Lower lobe of right lung (tissue), 2 donors: ENCODE data around the gene CRADD. TPM values are rescaled to one million over a fixed set of nuclear protein-coding genes. Genes with fewer than 3 reads are reported as not detected.
A peak's percentile ranks its signal among the peaks of the same experiment; 100 is the strongest.

Source experiments
- ATAC-seq, 2 donors: fragments of 200-7000 bp; cut with Tn5 transposase; one replicate each; pipeline ENCODE4 v1.9.1; 2020 to 2022; ENCODE audit warnings: mild to moderate bottlenecking in 2 of 2, moderate library complexity in 2 of 2
- DNase-seq: peaks from one replicate; pipeline ENCODE4 v3.0.0-alpha.2; 2020
- H3K27ac ChIP-seq: fragments of 200-600 bp; one replicate; pipeline ENCODE4 v1.8.0; 2022
- H3K27me3 ChIP-seq: fragments of 200-600 bp; one replicate; pipeline ENCODE4 v1.8.0; 2022; ENCODE audit warnings: low read depth
- H3K36me3 ChIP-seq: fragments of 200-600 bp; one replicate; pipeline ENCODE4 v1.8.0; 2022; ENCODE audit warnings: mild to moderate bottlenecking
- H3K4me1 ChIP-seq: fragments of 200-600 bp; one replicate; pipeline ENCODE4 v1.8.0; 2022
- H3K4me3 ChIP-seq: fragments of 200-600 bp; one replicate; pipeline ENCODE4 v1.8.0; 2022; ENCODE audit warnings: mild to moderate bottlenecking
- H3K9me3 ChIP-seq: fragments of 200-600 bp; one replicate; pipeline ENCODE4 v1.8.0; 2022
- intact Hi-C: fragments of 100-400 bp; cut with DNase I; formaldehyde crosslinking; loops from one replicate; pipeline ENCODE4 v1.11.0; 2022
- total RNA-seq: library from RNA; stranded (reverse); fragmentation: NEBNext Ultra II Directional; extraction: Animal tissue kit (Norgen Biotek cat#: 25700); gene quantifications from one replicate; pipeline ENCODE4 v1.2.1, GENCODE V29; 2021
- TF ChIP-seq, protein P1 (sequence below): fragments of 200-600 bp; IDR thresholded peaks from one replicate; pipeline ENCODE4 v1.8.0; 2022; ENCODE audit warnings: antibody characterized with exemption, mild to moderate bottlenecking
- donor health status: DM: no; HTN: yes; CAD: no; lungs with severe emphysema.

CRADD gene
- total RNA-seq, 1 donor from 2014 or later, result 16.5 TPM

- TF ChIP-seq, protein P1, sequence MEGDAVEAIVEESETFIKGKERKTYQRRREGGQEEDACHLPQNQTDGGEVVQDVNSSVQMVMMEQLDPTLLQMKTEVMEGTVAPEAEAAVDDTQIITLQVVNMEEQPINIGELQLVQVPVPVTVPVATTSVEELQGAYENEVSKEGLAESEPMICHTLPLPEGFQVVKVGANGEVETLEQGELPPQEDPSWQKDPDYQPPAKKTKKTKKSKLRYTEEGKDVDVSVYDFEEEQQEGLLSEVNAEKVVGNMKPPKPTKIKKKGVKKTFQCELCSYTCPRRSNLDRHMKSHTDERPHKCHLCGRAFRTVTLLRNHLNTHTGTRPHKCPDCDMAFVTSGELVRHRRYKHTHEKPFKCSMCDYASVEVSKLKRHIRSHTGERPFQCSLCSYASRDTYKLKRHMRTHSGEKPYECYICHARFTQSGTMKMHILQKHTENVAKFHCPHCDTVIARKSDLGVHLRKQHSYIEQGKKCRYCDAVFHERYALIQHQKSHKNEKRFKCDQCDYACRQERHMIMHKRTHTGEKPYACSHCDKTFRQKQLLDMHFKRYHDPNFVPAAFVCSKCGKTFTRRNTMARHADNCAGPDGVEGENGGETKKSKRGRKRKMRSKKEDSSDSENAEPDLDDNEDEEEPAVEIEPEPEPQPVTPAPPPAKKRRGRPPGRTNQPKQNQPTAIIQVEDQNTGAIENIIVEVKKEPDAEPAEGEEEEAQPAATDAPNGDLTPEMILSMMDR, result no peak
- no peak for DNase-seq
- Histone ChIP-seq H3K4me1 (no peaks in the 10 kb centered on the region), H3K36me3 (no peaks in the 10 kb centered on the region), H3K9me3 (no peaks in the 10 kb centered on the region), H3K27me3 (no peaks in the 10 kb centered on the region), H3K27ac (no peak overlapping the region), H3K4me3 (no peak overlapping the region)
- ATAC-seq, result peak; percentile 52 to 62
- intact Hi-C loops, result no loop called here
Measured at GRCh38 chr12:93838193-93838592, 161.0 kb downstream of the CRADD start.

- Histone ChIP-seq H3K27me3 (no peaks in the 10 kb centered on the region), H3K36me3 (no peaks in the 10 kb centered on the region), H3K4me3 (no peak overlapping the region), H3K27ac (no peak overlapping the region), H3K4me1 (no peaks in the 10 kb centered on the region), H3K9me3 (no peaks in the 10 kb centered on the region)
- peak in 1 of 2 donors; percentile 44 for ATAC-seq
- DNase-seq, result no peak
- intact Hi-C loops, result no loop called here
- TF ChIP-seq, protein P1, result no peak
Measured at GRCh38 chr12:93839064-93839463, 161.9 kb downstream of the CRADD start.

DNA sequence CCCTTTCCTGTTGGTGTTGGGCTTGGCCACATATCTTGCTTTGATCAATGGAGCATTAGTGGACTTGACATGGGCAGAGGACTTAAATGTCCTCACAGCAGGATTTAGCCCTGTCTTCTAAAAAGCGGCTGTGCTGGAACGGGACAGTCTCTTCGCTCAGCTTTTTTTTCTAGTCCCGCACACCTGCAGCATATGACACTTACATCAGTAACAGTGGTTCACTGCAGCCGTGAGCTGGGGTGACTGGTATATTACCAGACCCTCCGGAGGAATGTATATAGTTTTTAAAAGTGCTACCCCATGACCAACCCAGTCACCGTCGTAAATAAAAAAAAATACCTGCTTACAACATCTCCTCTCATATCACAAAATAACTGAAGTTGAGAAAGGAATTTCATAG, 164.5 kb downstream of the CRADD start:
- TF ChIP-seq, protein P1, result no peak
- no peak for ATAC-seq

DNA sequence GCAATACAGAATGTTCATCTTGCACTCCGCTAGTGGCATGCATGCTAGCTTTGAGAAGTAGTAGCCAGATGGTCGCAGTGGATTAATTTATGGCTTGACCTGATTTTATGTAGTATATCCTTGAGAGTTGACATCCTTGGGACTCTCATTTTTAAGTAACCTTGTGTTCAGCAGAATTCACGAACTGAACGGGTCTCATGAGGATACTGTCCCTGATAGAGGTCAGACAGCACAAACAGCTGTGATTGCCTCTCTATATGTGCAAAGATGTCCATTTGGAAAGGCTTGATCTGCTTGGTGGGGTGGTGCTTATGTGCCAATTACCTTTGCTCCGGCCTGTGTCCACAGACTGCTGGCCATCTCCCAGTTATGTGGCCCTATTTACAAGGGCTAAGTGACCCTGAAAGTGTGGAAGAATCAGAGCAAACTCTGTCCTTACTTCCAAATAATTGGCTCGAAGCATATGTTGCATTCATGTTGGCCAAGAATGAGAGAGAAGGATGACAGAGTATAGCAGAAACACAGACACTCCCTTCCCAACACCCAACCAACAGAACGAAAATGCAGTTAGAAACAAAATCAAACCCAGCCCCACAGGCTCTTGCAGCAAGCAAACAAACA, 167.1 kb downstream of the CRADD start:
- no peak for ATAC-seq
- no peak for DNase-seq
- intact Hi-C loops, result no loop called here

More for the DNA sequence above, 164.5 kb downstream of the CRADD start:
- no peak for DNase-seq
- Histone ChIP-seq H3K27ac (no peak overlapping the region), H3K9me3 (no peaks in the 10 kb centered on the region), H3K36me3 (no peaks in the 10 kb centered on the region), H3K4me1 (no peaks in the 10 kb centered on the region), H3K27me3 (no peaks in the 10 kb centered on the region), H3K4me3 (no peak overlapping the region)
- intact Hi-C loops, result no loop called here

DNA sequence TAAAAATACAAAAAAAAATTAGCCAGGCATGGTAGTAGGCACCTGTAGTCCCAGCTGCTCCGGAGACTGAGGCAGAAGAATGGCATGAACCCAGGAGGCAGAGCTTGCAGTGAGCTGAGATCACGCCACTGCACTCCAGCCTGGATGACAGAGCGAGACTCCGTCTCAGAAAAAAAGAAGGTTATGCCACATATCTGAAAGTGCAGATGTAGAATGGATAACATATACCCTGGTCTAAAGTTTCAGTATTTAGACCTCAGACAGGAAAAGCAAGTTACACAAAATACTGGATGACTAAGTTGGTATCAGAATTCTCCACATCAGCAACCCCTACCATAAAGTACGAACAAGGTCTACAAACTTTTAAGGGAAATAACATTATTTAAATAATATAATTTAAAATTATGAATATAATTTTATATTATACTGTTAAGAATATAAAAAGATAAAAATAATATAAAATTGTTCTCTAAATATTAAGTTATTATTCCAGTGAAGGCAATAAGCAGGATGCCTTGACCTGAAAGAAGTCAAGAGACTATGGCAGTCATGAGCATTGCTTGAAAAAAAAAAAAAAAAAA, 169.9 kb downstream of the CRADD start:
- Histone ChIP-seq H3K4me1 (no peaks in the 10 kb centered on the region), H3K9me3 (no peaks in the 10 kb centered on the region), H3K4me3 (no peak overlapping the region), H3K27me3 (no peaks in the 10 kb centered on the region), H3K27ac (no peak overlapping the region), H3K36me3 (no peaks in the 10 kb centered on the region)
- intact Hi-C loops, result no loop called here
- TF ChIP-seq, protein P1, result no peak
- DNase-seq (no peak), ATAC-seq (no peak)

More for the DNA sequence above, 167.1 kb downstream of the CRADD start:
- no peaks in the 10 kb centered on the region for H3K9me3 ChIP-seq
- TF ChIP-seq, protein P1, result no peak
- H3K27ac ChIP-seq, result no peak overlapping the region
- H3K4me1 ChIP-seq, result no peaks in the 10 kb centered on the region
- H3K36me3 ChIP-seq, result no peaks in the 10 kb centered on the region
- H3K4me3 ChIP-seq, result no peak overlapping the region
- H3K27me3 ChIP-seq, result no peaks in the 10 kb centered on the region
